ENCODE measurements around the gene KCNMB4.

The KCNMB4 gene, protein sequence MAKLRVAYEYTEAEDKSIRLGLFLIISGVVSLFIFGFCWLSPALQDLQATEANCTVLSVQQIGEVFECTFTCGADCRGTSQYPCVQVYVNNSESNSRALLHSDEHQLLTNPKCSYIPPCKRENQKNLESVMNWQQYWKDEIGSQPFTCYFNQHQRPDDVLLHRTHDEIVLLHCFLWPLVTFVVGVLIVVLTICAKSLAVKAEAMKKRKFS

DNA sequence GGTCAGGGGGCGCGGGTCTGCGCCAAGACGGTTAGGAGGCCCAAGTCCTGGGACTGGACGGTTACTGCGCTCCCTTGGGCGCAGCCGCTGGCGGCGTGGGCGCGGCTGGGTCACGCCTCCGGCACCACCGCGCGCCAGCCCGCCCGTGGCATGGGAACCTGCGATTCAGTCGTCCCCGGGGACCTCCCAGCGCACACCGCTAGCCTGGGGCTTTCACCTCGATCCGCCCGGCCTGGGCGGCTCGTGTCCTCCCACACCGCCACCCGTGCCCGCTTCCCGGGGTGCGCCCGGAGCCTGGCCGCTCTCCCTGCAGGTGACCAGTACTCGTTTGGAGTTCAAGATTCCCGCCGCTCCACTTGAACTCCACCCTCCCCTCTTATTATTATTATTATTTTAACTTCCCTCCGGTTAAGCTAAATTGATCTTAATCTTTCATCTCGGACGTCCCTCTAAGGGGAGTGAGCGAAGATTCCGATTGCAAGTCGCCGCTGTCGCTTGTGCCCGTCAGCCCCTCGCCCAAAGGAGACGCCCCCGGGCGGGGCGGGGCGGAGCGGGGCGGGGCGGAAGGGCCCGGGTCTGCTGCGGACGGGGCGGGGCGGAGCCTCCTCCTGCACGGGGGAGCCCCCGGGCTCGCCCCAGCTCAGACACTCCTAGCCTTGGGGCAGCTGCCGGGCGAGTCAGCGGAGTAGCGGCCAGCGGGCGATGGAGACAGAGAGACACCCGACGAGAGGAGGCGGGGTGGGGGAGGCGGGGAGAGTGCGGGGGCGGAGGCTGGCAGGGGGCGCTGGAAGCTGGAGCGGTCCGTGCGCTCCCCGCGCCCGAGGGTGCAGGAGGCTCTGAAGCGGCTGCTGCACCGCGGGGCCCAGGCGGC, at the start of gene KCNMB4:
KCNMB4 (plus strand) TSS at position 643 of the 871 bp plus-strand sequence. CDS start 445 bp downstream, outside the sequence.
- DNase-seq (ENCODE audit: low spot score): peak; percentile 42

DNA sequence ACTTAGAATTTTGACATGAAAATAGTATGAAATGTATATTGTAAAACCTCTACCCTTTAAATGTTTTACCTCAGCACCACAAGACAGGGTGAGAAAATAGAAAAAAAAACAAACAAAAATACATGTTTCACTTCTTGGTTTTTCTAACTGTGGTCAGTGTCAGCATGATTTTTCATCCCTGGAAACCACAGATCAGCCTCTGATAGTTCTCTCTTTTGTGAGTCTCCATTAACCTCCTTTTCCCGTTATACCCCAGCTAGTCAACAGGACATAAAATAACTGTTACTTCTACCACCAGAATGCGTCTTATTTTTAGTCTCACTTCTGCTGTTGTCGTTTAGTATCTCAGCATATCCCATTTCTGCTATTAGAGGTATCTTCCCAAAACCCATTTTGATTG, 48.3 kb upstream of the KCNMB4 start:
- peak; percentile 42 for DNase-seq (ENCODE audit: low spot score)

DNA sequence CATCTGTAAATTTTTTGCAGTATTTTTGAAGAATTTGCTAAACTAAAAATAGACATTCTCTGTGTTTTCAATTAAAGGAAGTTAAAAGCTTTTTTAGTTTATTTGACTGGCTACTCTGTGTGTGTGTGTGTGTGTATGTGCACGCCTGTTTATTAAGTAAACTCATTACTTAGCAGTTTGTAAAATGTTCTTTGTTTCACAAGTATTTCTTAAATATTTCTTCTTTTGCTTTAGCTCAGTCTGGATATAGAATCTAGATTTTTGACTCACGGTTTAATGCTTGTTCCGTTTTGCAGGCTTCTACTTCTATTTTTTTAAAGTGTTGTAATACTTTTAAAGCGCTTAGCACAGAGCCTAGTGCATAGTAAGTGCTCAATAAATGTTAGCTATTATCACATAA, 46.5 kb upstream of the KCNMB4 start:
- no peak for DNase-seq (ENCODE audit: low spot score)

DNA sequence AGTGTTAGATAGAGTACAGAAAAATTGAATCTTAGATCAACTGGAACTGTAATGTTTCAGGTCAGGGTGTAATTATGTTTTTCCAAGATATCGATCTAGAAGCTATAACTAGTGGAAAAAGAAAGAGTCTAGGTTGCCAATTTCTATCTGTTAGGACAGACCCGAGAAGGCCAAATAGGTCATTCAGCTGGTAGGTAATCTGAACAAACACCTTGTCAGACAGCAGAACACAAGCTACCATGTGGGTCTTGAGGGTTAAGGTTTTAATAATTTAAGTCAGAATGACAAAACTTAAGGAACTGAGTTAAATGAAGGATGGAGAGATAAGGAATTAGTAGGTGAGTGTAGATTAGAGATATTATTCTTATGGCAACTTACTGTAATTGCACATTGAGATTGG, 44.9 kb upstream of the KCNMB4 start:
- no peak for DNase-seq (ENCODE audit: low spot score)

DNA sequence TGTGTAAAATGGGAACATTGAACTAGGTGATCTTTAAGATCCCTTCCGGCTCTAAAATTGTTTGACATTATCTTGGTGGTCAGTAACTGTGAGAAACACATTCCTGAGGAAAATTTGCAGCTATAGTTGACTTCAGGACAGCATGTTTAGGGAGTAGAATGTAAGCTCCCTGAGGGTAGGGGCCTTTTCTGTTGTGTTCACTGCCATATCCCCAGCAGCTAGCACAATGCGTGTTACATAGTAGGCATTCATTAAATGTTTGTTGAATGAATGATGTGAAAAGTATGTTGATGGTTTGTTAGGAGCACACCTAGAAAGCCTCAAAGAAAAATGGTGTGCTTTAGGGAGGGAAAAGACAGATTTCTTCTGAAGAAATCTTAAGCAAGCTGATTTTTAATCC, 38.5 kb upstream of the KCNMB4 start:
- DNase-seq (ENCODE audit: low spot score): no peak

DNA sequence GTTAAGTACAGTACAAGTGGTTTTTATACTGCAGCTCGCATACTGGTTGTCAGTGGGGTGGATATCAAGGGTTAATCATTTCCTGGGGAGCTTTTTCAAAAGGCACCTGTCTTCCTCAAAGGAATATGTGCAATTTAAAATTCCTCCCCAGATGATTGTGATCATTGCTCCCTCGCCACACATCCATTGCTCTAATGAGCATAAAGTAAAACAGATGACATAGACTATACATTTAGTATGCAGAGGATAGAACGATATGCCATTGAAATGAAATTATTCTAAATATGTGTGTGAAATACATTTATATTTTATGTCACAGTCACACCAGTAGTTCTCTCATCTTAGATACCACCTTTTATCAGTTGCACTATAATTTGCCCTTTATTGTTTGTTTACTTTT, 36.4 kb upstream of the KCNMB4 start:
- no peak for DNase-seq (ENCODE audit: low spot score)

DNA sequence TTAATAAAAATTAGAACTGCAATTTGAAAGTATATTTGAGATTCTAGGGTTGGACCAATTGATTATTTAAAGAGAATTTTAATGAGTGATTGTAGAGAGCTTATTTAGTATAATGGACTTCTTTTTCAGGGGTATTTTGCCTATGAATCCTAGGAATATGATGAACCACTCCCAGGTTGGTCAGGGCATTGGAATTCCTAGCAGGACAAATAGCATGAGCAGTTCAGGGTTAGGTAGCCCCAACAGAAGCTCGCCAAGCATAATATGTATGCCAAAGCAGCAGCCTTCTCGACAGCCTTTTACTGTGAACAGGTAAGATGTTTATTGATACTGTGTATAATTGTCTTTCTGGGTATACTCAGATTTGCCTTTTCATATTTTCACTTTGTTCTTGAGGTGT, 35.9 kb upstream of the KCNMB4 start:
- DNase-seq (ENCODE audit: low spot score): no peak

DNA sequence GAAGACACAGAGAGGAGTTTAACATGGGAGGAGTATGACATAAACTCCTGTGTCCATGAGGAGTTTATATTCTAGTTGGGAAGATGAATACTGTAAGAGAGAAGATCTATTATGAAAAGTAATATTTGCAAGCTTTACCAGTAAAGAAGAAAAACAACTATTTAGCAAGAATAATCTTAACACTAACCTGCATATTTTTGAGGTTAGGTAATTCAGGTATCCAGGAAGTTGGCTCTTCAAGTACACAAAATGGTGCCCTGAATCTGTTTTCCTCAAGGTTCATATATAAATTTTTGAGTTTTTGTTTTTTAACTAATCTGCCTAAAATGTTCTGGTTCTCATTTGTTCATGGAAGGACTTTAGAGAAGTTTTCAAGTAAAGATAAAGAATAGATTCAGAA, 33.9 kb upstream of the KCNMB4 start:
- DNase-seq (ENCODE audit: low spot score): no peak

DNA sequence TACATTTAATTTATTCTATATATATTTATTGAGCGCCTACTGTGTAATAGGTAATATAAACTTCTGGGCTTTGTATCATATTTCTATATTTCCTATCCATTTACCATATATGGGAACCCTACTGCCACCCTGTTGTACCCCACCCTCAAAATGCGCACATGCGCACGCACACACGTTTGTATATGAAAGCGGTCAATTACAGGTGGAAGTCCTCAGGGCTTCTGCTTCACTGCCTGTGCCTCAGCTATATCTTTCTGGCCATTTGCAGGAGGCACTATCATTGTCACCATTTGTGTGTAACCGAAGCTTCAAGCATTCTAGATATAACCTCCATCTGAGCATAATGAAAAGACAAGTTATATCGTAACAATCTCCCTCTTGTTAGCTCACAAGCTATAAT, 31.3 kb upstream of the KCNMB4 start:
- no peak for DNase-seq (ENCODE audit: low spot score)

DNA sequence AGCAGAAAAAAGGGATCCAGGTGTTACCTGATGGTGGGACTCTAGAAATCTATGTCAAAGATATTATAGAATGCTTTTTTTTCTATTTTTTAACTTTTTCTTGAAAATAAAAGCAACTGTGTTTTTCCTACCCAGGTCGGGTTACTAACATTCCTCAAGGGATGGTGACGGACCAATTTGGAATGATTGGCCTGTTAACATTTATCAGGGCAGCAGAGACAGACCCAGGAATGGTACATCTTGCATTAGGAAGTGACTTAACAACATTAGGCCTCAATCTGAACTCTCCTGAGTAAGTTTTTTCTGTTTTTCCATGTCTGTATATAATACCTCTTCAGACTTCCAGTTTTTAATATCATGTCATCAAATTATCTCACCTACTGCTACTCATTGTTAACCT, 27.6 kb upstream of the KCNMB4 start:
- no peak for DNase-seq (ENCODE audit: low spot score)

DNA sequence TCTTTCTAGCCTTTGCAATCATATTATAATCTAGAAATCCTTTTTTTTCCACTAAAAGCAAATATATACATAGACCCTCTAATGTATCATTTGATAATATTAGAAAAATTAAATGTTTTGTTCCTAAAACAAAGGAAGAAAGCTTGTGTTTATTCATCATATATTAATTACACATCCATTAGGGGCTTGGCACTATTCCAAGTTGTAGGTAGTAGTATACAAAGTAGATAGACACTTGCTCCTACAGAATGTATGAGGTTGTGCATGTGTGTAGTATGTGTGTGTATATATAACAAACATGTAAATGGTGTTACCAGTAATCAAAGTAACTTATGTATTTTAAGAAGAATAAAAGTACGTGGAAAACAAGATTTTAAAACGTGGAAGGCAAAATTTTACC, 15.0 kb upstream of the KCNMB4 start:
- no peak for DNase-seq (ENCODE audit: low spot score)

DNA sequence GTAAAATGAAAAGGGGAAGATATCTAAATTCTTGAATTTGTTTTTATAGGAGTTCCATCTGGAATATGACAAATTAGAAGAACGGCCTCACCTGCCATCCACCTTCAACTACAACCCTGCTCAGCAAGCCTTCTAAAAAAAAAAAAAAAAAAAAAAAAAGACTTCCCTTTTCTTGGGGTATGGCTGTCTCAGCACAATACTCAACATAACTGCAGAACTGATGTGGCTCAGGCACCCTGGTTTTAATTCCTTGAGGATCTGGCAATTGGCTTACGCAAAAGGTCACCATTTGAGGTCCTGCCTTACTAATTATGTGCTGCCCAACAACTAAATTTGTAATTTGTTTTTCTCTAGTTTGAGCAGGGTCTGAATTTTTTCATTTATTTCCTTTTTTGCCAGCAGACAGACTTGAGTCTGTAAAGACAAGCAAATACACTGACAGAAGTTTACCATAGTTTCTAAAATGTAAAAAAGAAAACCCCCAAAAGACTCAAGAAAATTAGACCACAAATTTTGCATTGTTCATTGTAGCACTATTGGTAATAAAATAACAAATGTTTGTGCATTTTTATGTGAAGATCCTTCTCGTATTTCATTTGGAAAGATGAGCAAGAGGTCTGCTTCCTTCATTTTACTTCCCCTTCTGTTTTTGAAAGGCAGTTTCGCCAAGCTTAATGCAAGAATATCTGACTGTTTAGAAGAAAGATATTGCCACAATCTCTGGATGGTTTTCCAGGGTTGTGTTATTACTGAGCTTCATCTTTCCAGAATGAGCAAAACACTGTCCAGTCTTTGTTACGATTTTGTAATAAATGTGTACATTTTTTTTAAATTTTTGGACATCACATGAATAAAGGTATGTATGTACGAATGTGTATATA, 12.1 kb upstream of the KCNMB4 start:
- DNase-seq (ENCODE audit: low spot score): no peak

DNA sequence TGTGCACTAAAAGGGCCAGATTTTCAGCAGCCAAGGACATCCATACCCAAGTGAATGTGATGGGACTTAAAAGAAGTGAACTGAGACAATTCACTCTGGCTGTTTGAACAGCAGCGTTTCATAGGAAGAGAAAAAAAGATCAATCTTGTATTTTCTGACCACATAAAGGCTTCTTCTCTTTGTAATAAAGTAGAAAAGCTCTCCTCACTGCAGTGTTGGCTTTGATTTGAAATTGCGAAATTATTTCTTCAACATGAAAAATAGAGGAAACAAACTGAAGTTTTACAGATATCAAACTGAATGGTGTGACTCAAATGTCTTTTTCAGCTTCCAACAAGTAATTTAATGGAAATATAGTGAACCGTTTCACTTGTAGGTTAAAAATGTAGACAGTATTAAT, 11.3 kb upstream of the KCNMB4 start:
- DNase-seq (ENCODE audit: low spot score): no peak

DNA sequence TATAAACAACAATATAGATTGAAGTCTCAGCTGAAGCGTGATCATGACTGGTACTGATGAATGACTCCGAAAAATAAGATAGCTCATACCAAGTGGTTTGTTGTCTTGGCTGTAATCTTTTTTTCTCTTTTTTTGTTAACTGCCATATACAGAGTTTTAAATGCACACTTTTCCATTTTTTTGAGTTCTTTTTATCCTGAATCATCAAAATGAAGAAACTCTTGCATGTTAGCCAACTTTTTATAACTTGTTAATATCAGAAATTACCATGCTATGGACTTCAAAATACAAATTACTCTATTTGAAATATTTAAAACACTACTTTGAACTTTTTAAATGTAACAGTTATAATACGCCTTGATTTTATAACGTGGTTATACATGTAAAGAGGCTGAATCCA, 10.1 kb upstream of the KCNMB4 start:
- DNase-seq (ENCODE audit: low spot score): no peak

DNA sequence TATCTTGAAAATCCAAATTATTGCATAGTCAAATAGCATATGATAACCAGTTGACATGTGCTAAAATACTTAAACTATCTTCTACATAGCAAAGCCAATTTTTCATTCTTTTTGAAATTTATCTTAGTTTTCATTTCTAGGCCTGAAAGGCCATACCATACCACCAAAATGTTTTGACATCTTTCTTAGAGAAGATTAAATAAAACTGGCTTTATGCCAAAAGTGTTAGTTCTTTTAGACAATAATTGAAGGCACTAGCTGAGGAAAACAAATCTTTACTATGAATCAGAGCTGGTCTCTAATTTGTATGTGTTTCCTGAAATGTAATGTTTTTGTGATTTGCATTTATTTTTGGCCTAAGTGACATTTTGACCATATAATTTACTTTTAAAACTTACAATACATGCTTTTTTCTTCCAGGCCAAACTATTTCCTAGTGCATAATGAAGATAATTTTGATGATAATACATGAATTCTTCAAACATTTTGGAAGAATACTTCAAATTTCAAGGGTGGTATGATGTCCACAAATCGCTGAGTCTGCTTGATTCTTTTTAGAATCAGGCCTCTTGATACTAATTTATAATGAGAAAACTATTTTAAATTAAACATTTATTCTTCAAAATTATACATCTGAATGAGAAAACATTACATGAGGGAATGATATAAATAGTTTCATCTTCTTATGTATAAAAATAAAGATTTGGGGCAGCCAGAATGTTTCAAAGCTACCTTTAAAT, 6.5 kb upstream of the KCNMB4 start:
- no peak for DNase-seq (ENCODE audit: low spot score)

DNA sequence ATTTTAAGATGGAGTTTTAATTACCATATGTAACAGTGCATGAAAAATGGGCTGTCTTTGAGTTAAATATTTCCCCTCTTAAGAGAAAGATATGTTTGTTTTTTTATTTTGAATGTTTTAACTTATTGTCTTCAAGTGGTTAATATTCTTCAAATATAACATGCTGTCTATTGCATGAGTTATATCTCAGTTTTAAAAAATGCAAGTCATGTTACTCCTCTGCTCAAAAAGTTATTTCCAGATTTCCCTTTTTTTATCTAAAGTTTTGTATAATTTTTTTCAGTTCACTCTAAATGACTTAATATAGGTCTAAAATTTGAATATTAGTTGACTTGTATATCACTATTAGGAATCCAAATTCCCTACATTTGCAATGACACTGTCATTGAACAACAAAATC, 5.9 kb upstream of the KCNMB4 start:
- no peak for DNase-seq (ENCODE audit: low spot score)

DNA sequence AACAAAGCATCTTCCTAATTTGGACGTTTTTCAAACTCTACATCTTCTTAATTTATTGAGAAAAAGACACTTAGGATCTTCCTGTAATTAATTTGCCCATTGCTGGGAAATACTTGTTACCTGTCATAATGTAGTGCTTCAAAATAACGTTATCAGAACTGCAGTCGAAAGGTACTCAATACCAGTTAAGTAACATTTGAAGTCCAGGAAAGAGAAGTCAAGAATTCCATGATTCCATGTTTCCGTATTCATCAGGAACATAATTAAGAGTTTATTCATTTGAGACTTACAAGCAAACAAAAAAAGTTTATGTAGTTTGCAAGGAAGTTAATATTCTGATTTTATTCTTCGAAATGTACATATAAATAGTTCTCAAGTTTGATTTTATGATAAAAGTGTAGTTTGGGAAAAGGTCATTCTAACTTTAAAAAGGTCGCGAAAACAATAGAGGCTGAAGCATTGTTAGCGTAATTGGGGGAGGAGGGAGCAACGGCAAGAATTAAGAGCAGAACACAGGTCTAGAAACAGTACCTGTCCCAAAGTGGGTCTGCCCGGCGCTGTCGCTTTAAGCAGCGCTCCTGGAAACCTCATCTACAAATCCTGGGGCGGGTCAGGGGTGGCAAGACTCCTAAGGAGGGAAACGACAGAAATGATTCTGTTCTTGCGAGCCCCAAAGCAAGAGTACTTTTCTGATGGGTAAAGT, 1.2 kb upstream of the KCNMB4 start:
- no peak for DNase-seq (ENCODE audit: low spot score)

DNA sequence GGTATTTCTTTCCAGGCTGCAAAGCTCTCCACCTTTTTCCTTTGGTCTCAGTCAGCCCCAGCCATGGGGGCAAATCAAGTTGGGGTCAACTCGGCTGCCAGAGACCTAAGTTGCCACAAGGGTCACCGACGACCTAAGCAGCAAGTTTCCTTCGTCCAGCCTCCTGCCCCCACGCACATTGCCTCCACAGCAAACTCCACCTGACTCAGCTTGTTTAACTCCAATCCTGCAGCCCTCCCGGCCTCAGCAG, 767 bp upstream of the KCNMB4 start:
- no peak for DNase-seq (ENCODE audit: low spot score)

DNA sequence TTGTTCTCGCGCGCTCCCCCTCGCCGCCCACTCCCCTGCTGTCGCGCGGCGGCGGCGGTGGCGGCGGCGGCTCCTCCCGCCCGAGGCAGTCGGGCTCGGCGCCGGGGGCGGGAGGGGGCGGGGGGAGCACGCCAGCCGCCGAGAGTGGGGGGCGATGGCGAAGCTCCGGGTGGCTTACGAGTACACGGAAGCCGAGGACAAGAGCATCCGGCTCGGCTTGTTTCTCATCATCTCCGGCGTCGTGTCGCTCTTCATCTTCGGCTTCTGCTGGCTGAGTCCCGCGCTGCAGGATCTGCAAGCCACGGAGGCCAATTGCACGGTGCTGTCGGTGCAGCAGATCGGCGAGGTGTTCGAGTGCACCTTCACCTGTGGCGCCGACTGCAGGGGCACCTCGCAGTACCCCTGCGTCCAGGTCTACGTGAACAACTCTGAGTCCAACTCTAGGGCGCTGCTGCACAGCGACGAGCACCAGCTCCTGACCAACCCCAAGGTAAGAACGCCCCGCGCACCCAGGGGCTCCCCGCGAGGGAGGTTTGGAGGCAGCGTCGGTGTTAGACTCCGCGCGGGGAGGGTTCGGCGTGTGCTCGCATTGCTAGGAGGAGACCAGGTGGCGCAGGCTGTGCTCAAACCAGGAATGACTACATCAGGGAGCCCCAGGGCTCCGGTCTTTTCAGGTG, 629 bp downstream of the KCNMB4 start:
- peak; percentile 28 for DNase-seq (ENCODE audit: low spot score)

DNA sequence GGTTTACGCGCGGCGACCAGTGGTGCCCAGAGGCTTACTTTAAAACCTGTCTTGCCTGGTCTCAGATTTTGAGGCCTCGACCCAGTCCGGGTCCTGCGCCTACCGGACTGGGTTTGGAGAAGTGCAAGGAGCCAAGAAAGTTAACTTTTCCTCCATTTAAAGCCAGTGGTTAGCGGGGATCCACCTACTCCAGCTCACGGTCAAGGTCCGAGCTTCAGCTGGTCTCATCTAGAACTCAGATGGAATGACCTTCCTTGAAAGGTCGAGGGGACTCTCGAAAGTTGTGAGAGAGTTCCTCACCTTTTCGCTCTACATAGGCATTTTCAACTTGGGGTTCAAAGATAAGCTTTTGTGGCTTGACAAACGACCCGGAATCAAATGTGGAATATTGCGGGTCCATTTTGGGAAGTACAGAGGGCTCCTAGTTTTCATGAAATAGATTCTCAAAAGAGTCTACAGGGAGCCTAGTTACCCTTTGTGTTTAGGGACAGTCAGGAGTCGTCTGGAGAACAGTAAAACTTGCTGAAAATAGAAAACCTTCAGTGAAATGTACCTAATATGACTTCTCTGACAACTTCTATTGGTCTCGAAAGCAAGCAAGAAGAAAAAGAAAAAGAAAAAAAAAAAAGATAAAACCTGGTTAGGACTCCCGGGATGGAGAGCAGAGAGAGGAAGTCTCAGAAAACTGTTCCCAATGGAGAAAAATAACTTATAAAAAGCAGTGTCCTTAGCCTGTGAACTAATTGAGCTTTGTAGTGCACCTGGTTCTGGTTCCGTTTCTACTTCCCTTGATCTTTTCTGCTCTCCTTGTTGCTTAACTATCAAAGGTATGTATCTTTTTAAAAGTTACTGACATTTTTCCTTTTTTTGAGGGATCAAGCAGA, 1.4 kb downstream of the KCNMB4 start:
- DNase-seq (ENCODE audit: low spot score): no peak
